Hepatocyte (in vitro differentiated cells): Measurements from ENCODE around the gene PXMP2. TPM values are rescaled to one million over a fixed set of nuclear protein-coding genes. Genes with fewer than 3 reads are reported as not detected.

Source experiments
- DNase-seq: peaks from one replicate; pipeline ENCODE4 v3.0.0-alpha.2; 2016; ENCODE audit warnings: low spot score
- H2AFZ ChIP-seq: fragments of 200-600 bp; sonication (generic); 2 replicates; pipeline ENCODE4 v1.6.0; 2016; ENCODE audit warnings: antibody characterized with exemption, mild to moderate bottlenecking
- H3K27ac ChIP-seq: fragments of 200-600 bp; sonication (generic); 2 replicates; pipeline ENCODE4 v1.5.1; 2016; ENCODE audit warnings: mild to moderate bottlenecking
- H3K27me3 ChIP-seq: fragments of 200-600 bp; sonication (generic); 2 replicates; pipeline ENCODE4 v1.6.1; 2016
- H3K36me3 ChIP-seq: fragments of 200-600 bp; sonication (generic); replicated peaks from 2 replicates; pipeline ENCODE4 v1.5.1; 2016; ENCODE audit warnings: low read depth; ENCODE audit not compliant: insufficient read depth
- H3K4me1 ChIP-seq: fragments of 200-600 bp; sonication (generic); 2 replicates; pipeline ENCODE4 v1.5.1; 2016; ENCODE audit warnings: mild to moderate bottlenecking, moderate library complexity; ENCODE audit not compliant: insufficient read depth
- H3K4me2 ChIP-seq: fragments of 200-600 bp; sonication (generic); 2 replicates; pipeline ENCODE4 v1.6.0; 2016
- H3K4me3 ChIP-seq: fragments of 200-600 bp; sonication (generic); 2 replicates; pipeline ENCODE4 v1.5.1; 2016; ENCODE audit warnings: mild to moderate bottlenecking
- H3K79me2 ChIP-seq: fragments of 200-600 bp; sonication (generic); 2 replicates; pipeline ENCODE4 v1.6.0; 2017; ENCODE audit warnings: mild to moderate bottlenecking
- H3K9me2 ChIP-seq: fragments of 200-600 bp; sonication (generic); replicated peaks from 2 replicates; pipeline ENCODE4 v1.6.0; 2017; ENCODE audit warnings: mild to moderate bottlenecking; ENCODE audit not compliant: insufficient read depth
- H3K9me3 ChIP-seq: fragments of 200-600 bp; sonication (generic); 2 replicates; pipeline ENCODE4 v1.5.1; 2016; ENCODE audit warnings: low read depth, mild to moderate bottlenecking
- H4K20me1 ChIP-seq: fragments of 200-600 bp; sonication (generic); 2 replicates; pipeline ENCODE4 v1.6.0; 2016; ENCODE audit warnings: mild to moderate bottlenecking; ENCODE audit not compliant: insufficient read depth, poor library complexity, severe bottlenecking
- EZH2 ChIP-seq: fragments of 200-600 bp; sonication (generic); IDR thresholded peaks from 2 replicates; pipeline ENCODE4 v1.6.1; 2016; ENCODE audit warnings: antibody characterized with exemption, mild to moderate bottlenecking, borderline replicate concordance
- EZH2phosphoT487 ChIP-seq: fragments of 200-600 bp; sonication (generic); IDR thresholded peaks from one replicate; pipeline ENCODE4 v1.6.1; 2018; ENCODE audit warnings: antibody characterized with exemption, mild to moderate bottlenecking, low read depth, moderate library complexity; ENCODE audit not compliant: unreplicated experiment, severe bottlenecking
- WGBS: methylation state at CpG from one replicate; pipeline ENCODE4 v1.1.6; 2016; ENCODE audit warnings: low lambda C conversion rate; ENCODE audit errors: missing lambda C conversion rate; 5-methylcytosine and 5-hydroxymethylcytosine counted together
- polyA plus RNA-seq: library from polyadenylated mRNA; unstranded; fragments of >200 nt; fragmentation: Nextera tagmentation; extraction: Ambion mirVana; gene quantifications from 2 replicates; pipeline ENCODE4 v1.2.1, GENCODE V29; 2016
- total RNA-seq: library from RNA; depleted of rRNA; stranded (reverse); fragments of >200 nt; gene quantifications from 2 replicates; pipeline ENCODE4 v1.2.3, GENCODE V29; 2014
- TF ChIP-seq, protein P1 (sequence below): fragments of 200-600 bp; sonication (generic); IDR thresholded peaks from 2 replicates; pipeline ENCODE4 v1.5.1; 2016; ENCODE audit warnings: antibody characterized with exemption, mild to moderate bottlenecking; ENCODE audit not compliant: poor library complexity

Gene PXMP2
- total and polyA plus RNA-seq, 2 experiments from 2014 or later, result 61.8 to 82.7 TPM

DNA sequence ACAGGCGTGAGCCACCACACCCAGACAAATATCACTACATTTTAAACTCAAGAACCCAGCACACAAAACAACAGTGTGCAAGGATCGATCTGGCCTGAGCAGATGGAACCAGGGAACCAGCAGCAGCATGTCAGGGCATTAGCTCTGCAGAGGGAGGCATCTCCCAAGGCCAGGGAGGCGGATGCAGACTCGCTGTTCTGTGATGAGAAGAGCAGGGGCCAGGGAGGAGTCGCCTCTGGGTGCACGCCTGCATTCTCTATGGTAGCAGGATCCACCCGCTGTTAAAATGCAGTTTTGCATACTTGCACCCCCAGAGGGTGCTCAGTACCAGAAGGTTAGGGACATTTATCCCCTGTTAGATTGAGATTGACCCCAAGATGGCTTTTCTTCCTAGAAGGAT, 41.1 kb downstream of the PXMP2 start:
- DNase-seq, result no peak
- H3K79me2 ChIP-seq, result no peaks in the 10 kb centered on the region
- no peaks in the 10 kb centered on the region for H3K9me3 ChIP-seq
- H2AFZ ChIP-seq, result no peak overlapping the region
- H3K27me3 ChIP-seq, result no peaks in the 10 kb centered on the region
- no peaks in the 10 kb centered on the region for H3K9me2 ChIP-seq
- WGBS, result 89% methylated on average over 7 of the region's 7 CpGs
- no peak overlapping the region for H3K4me2 ChIP-seq
- no peaks in the 10 kb centered on the region for H3K36me3 ChIP-seq
- H4K20me1 ChIP-seq, result no peaks in the 10 kb centered on the region
- no peak overlapping the region for H3K27ac ChIP-seq
- no peaks in the 10 kb centered on the region for H3K4me1 ChIP-seq
- no peak overlapping the region for H3K4me3 ChIP-seq
- no peak for TF ChIP-seq EZH2
- TF ChIP-seq, protein P1, sequence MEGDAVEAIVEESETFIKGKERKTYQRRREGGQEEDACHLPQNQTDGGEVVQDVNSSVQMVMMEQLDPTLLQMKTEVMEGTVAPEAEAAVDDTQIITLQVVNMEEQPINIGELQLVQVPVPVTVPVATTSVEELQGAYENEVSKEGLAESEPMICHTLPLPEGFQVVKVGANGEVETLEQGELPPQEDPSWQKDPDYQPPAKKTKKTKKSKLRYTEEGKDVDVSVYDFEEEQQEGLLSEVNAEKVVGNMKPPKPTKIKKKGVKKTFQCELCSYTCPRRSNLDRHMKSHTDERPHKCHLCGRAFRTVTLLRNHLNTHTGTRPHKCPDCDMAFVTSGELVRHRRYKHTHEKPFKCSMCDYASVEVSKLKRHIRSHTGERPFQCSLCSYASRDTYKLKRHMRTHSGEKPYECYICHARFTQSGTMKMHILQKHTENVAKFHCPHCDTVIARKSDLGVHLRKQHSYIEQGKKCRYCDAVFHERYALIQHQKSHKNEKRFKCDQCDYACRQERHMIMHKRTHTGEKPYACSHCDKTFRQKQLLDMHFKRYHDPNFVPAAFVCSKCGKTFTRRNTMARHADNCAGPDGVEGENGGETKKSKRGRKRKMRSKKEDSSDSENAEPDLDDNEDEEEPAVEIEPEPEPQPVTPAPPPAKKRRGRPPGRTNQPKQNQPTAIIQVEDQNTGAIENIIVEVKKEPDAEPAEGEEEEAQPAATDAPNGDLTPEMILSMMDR, result no peak
- no peak for TF ChIP-seq EZH2phosphoT487

DNA sequence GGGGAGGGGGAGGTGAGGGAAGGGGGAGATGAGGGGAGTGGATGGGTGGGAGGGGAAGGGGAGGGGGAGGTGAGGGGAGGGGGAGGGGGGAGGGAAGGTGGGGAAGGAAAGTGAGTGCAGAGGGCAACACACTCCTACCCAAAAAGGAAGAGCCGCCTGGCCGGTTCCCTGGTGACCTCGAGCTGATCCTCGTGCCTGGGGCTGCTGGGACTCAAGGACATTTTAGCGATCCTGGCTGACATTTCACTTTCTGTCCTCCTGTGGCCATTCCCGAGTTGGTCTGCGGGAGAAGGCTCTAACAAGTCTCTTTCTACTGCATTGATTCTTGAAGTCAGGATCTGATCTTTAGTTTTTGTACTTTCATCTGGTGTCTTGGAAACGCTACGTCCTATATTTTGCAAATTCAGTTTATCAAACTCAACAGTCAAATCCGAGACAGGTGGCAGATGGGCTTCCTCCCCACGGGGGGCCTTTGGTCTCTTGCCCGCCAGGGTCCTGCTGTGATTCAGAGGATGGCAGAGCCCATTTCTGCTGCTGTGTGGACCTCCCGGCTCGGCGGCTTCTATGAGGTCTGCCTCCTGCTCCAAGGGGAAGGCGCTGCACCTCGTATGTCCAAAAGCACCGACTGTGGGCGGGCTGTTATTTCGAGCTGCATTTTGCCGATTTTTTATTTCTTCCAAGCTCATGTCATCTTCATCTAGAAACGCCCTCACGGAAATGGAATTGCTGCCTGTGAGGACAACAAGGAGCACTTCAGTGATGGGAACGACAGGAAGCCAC, 42.3 kb downstream of the PXMP2 start:
- TF ChIP-seq EZH2phosphoT487 (no peak), EZH2 (no peak)
- TF ChIP-seq, protein P1, result no peak
- no peaks in the 10 kb centered on the region for H3K79me2 ChIP-seq
- H3K27me3 ChIP-seq, result no peaks in the 10 kb centered on the region
- 92% methylated on average over 24 of the region's 24 CpGs for WGBS
- H3K9me2 ChIP-seq, result no peaks in the 10 kb centered on the region
- H3K4me1 ChIP-seq, result no peaks in the 10 kb centered on the region
- H3K27ac ChIP-seq, result no peak overlapping the region
- H2AFZ ChIP-seq, result no peak overlapping the region
- no peaks in the 10 kb centered on the region for H3K9me3 ChIP-seq
- no peak overlapping the region for H3K4me2 ChIP-seq
- no peaks in the 10 kb centered on the region for H4K20me1 ChIP-seq
- no peak overlapping the region for H3K4me3 ChIP-seq
- no peak for DNase-seq
- no peaks in the 10 kb centered on the region for H3K36me3 ChIP-seq

DNA sequence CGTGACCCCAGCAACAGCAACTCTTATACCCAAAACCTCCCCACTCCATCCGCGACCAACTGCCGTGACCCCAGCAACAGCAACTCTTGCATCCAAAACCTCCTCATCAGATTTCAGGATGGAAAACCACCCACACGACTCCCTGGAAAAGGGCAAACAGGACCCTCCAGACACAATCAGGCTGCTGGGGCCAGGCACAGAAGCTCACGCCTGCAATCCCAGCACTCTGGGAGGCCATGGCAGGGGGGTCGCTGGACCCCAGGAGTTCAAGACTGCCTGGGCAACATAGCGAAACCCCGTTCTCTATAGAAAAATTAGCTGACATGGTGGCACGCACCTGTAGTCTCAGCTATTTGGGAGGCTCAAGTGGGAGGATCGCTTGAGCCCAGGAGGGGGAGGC, 43.0 kb downstream of the PXMP2 start:
- H3K4me3 ChIP-seq, result no peak overlapping the region
- 95% methylated on average over 11 of the region's 11 CpGs for WGBS
- no peak overlapping the region for H2AFZ ChIP-seq
- no peak overlapping the region for H3K4me2 ChIP-seq
- no peaks in the 10 kb centered on the region for H3K27me3 ChIP-seq
- TF ChIP-seq, protein P1, result no peak
- TF ChIP-seq EZH2phosphoT487 (no peak), EZH2 (no peak)
- DNase-seq, result no peak
- H3K79me2 ChIP-seq, result no peaks in the 10 kb centered on the region
- no peaks in the 10 kb centered on the region for H3K9me2 ChIP-seq
- no peaks in the 10 kb centered on the region for H3K4me1 ChIP-seq
- no peak overlapping the region for H3K27ac ChIP-seq
- no peaks in the 10 kb centered on the region for H3K9me3 ChIP-seq
- H3K36me3 ChIP-seq, result peaks cover 3% of the 10 kb centered on the region
- no peaks in the 10 kb centered on the region for H4K20me1 ChIP-seq
